SH-SY5Y (cell line): ENCODE data around the gene ADAMTS8.

ENCODE experiments used
- GATA2 ChIP-seq: IDR thresholded peaks from 2 replicates; pipeline ENCODE4 v1.6.1; 2011; ENCODE audit warnings: mild to moderate bottlenecking, low read depth, low read length
- GATA3 ChIP-seq: IDR thresholded peaks from 2 replicates; pipeline ENCODE4 v1.6.1; 2011; ENCODE audit warnings: low read depth, mild to moderate bottlenecking, low read length, moderate library complexity

DNA sequence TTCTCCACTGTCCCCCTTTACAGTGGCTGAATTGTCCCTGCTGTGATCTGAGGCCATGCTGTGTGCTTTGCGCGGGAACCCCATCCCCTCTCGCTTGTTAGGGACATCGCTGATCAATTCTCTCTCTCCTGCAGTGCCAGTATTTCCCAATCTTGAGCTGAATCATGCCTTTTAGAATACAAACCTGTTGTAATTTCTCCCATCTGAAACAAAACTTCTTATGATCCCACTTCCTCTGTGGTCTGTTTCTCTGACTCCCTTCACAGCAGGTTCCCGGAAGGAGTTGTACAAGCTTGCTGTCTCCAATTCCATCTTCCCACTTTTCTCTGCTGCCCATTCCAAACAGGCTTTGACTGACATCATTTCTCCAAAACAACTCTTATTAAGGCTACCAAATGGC lies 36.9 kb upstream of the ADAMTS8 start:
- TF ChIP-seq GATA2 = no peak
- TF ChIP-seq GATA3 = no peak
